DND-41 (cell line): ENCODE measurements around the gene KCNMA1.
"Not testable (repeated sequence)": the region's sequence is repeated elsewhere in the genome, so short reads cannot be mapped to it uniquely, and the experiment has no call there.

Experiments
- CTCF ChIP-seq: IDR thresholded peaks from 2 replicates; pipeline ENCODE4 v1.5.1; 2012; ENCODE audit warnings: borderline replicate concordance, low read length, moderate library complexity, mild to moderate bottlenecking; ENCODE audit not compliant: poor library complexity, severe bottlenecking; ENCODE audit errors: extremely low read depth
- EZH2 ChIP-seq: IDR thresholded peaks from 3 replicates; pipeline ENCODE4 v1.6.1; 2012; ENCODE audit warnings: borderline replicate concordance, low read depth, mild to moderate bottlenecking, moderate library complexity, low read length, inconsistent platforms; ENCODE audit not compliant: severe bottlenecking

GRCh38 chr10:77339872-77340271 is 297.7 kb downstream of the KCNMA1 start:
- not testable (repeated sequence) for TF ChIP-seq CTCF, EZH2
